Astrocyte (in vitro differentiated cells and primary cell): Measurements from ENCODE around the gene C12orf76. TPM values are rescaled to one million over a fixed set of nuclear protein-coding genes. Genes with fewer than 3 reads are reported as not detected.
"Not testable (repeated sequence)": the region's sequence is repeated elsewhere in the genome, so short reads cannot be mapped to it uniquely, and the experiment has no call there.

Experiments
- DNase-seq: peaks from one replicate; pipeline ENCODE4 v3.0.0-alpha.2; 2010; ENCODE audit warnings: low read depth
- FAIRE-seq: peaks from 2 replicates; lab custom pipeline; 2011; peaks lifted over from hg19 to GRCh38; lab: Jason Lieb, UNC
- H2AFZ ChIP-seq: 2 replicates; pipeline ENCODE4 v1.6.0; 2012; ENCODE audit warnings: low read depth, low read length, inconsistent platforms
- H3K27ac ChIP-seq: 2 replicates; pipeline ENCODE4 v1.5.1; 2011; ENCODE audit warnings: low read depth, low read length, inconsistent platforms
- H3K27me3 ChIP-seq: 2 replicates; pipeline ENCODE4 v1.6.0; 2011; ENCODE audit warnings: low read length, inconsistent platforms; ENCODE audit not compliant: insufficient read depth
- H3K36me3 ChIP-seq: 2 replicates; pipeline ENCODE4 v1.5.1; 2011; ENCODE audit warnings: low read length, inconsistent platforms; ENCODE audit not compliant: insufficient read depth
- H3K4me1 ChIP-seq: 2 replicates; pipeline ENCODE4 v1.5.1; 2011; ENCODE audit warnings: low read length, inconsistent platforms; ENCODE audit not compliant: insufficient read depth
- H3K4me2 ChIP-seq: 2 replicates; pipeline ENCODE4 v1.6.0; 2012; ENCODE audit warnings: low read length, inconsistent platforms
- H3K4me3 ChIP-seq: 2 replicates; pipeline ENCODE4 v1.5.1; 2011; ENCODE audit warnings: low read depth, mild to moderate bottlenecking, low read length, inconsistent platforms; ENCODE audit not compliant: insufficient read depth
- H3K79me2 ChIP-seq: 2 replicates; pipeline ENCODE4 v1.6.0; 2012; ENCODE audit warnings: mild to moderate bottlenecking, low read length, inconsistent platforms; ENCODE audit not compliant: insufficient read depth
- H3K9ac ChIP-seq: 2 replicates; pipeline ENCODE4 v1.6.0; 2012; ENCODE audit warnings: mild to moderate bottlenecking, low read length, inconsistent platforms
- H3K9me3 ChIP-seq: 2 replicates; pipeline ENCODE4 v1.5.1; 2012; ENCODE audit warnings: low read depth, mild to moderate bottlenecking, low read length, inconsistent platforms; ENCODE audit not compliant: insufficient read depth
- H4K20me1 ChIP-seq: 2 replicates; pipeline ENCODE4 v1.6.0; 2012; ENCODE audit warnings: low read length, inconsistent platforms; ENCODE audit not compliant: insufficient read depth
- H3K27ac Mint-ChIP-seq: one replicate; pipeline ENCODE4 v1.8.0; 2021; ENCODE audit warnings: mild to moderate bottlenecking, mixed read lengths; ENCODE audit not compliant: unreplicated experiment
- H3K27me3 Mint-ChIP-seq: one replicate; pipeline ENCODE4 v1.8.0; 2021; ENCODE audit warnings: low read depth, mixed read lengths; ENCODE audit not compliant: unreplicated experiment
- H3K36me3 Mint-ChIP-seq: one replicate; pipeline ENCODE4 v1.8.0; 2021; ENCODE audit warnings: low read depth, mixed read lengths; ENCODE audit not compliant: unreplicated experiment
- H3K4me1 Mint-ChIP-seq: one replicate; pipeline ENCODE4 v1.8.0; 2021; ENCODE audit warnings: low read depth, mixed read lengths; ENCODE audit not compliant: unreplicated experiment
- H3K4me3 Mint-ChIP-seq: one replicate; pipeline ENCODE4 v1.8.0; 2021; ENCODE audit warnings: mild to moderate bottlenecking, moderate library complexity, mixed read lengths; ENCODE audit not compliant: unreplicated experiment
- H3K9me3 Mint-ChIP-seq: one replicate; pipeline ENCODE4 v1.8.0; 2021; ENCODE audit warnings: mild to moderate bottlenecking, mixed read lengths; ENCODE audit not compliant: unreplicated experiment
- EZH2 ChIP-seq: IDR thresholded peaks from 2 replicates; pipeline ENCODE4 v1.6.1; 2012; ENCODE audit warnings: mild to moderate bottlenecking, low read length, inconsistent platforms; ENCODE audit not compliant: insufficient read depth
- total RNA-seq: library from RNA; stranded (reverse); gene quantifications from 2 replicates; pipeline ENCODE4 v1.2.1, GENCODE V29; 2021
- TF ChIP-seq, protein P1 (sequence below): IDR thresholded peaks from 2 replicates; pipeline ENCODE4 v1.5.1; 2011; ENCODE audit warnings: low read depth, mild to moderate bottlenecking, inconsistent platforms, low read length, moderate library complexity; ENCODE audit not compliant: insufficient read depth

Gene C12orf76
- total RNA-seq, 1 donor from 2014 or later = 13.0 TPM

DNA sequence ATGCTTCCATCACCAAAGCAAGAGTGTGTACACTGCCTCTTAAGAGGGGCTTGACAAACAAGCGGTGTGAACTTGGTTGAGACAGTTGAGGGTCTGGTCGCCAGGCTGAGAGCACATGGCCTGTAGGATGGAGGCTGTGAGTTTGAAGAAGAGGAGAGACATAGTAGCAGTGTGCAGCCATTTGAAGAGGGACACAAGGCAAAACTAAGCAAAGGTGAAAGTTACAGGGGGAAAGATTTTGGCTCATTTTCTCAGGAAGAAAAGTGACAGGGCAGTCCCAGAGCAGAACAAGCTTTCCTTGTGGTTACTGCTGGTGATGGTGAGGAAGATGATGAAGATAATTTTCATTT lies 11.3 kb upstream of the C12orf76 start:
- Histone ChIP-seq H3K9me3 (no peaks in the 10 kb centered on the region), H3K27me3 (no peaks in the 10 kb centered on the region), H3K4me1 (peaks cover 23% of the 10 kb centered on the region), H3K79me2 (no peaks in the 10 kb centered on the region), H3K4me3 (no peak overlapping the region), H3K27ac (no peak overlapping the region), H4K20me1 (no peaks in the 10 kb centered on the region), H3K9ac (no peak overlapping the region), H2AFZ (no peak overlapping the region), H3K4me2 (peak overlapping the region; percentile 39), H3K36me3 (no peaks in the 10 kb centered on the region)
- Mint-ChIP-seq H3K27ac (no peak overlapping the region), H3K4me1 (peaks cover 29% of the 10 kb centered on the region), H3K9me3 (no peaks in the 10 kb centered on the region), H3K36me3 (no peaks in the 10 kb centered on the region), H3K4me3 (no peak overlapping the region), H3K27me3 (no peaks in the 10 kb centered on the region)
- TF ChIP-seq, protein P1, sequence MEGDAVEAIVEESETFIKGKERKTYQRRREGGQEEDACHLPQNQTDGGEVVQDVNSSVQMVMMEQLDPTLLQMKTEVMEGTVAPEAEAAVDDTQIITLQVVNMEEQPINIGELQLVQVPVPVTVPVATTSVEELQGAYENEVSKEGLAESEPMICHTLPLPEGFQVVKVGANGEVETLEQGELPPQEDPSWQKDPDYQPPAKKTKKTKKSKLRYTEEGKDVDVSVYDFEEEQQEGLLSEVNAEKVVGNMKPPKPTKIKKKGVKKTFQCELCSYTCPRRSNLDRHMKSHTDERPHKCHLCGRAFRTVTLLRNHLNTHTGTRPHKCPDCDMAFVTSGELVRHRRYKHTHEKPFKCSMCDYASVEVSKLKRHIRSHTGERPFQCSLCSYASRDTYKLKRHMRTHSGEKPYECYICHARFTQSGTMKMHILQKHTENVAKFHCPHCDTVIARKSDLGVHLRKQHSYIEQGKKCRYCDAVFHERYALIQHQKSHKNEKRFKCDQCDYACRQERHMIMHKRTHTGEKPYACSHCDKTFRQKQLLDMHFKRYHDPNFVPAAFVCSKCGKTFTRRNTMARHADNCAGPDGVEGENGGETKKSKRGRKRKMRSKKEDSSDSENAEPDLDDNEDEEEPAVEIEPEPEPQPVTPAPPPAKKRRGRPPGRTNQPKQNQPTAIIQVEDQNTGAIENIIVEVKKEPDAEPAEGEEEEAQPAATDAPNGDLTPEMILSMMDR = no peak
- no peak for TF ChIP-seq EZH2
- no peak for FAIRE-seq
- DNase-seq = no peak

DNA sequence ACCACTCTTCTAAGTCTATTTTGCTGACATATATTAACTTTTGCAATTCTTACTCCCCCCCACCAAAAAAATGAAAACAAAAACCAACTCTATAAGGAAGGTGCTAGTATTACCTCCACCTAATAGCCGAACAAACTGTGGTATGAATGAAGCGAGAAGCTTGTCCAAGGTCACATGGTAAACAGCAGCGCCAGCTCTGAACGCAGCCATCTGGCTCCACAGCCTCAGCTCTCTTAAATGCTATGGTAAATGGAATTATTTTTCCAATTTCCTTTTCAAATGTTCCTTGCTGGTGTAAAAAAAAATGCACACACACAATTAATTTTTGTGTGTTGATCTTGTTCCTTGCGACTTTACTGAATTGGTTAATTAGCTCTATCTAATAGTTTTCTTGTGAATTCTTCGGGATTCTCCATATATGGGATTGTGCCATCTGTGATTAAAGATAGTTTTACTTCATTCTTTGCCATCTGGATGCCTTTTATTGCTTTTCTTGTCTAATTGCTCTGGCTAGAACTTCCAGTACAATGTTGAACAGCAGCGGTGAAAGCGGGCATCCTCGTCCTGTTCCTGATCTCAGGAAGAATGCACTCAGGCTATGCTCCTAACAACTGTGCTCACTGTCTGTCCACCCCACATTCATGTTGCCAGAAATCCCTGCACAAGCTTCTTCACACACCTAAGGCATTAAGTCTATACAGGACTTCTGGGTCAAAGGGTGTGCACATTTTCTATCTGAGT lies 10.7 kb upstream of the C12orf76 start:
- H3K36me3 Mint-ChIP-seq = no peaks in the 10 kb centered on the region

DNA sequence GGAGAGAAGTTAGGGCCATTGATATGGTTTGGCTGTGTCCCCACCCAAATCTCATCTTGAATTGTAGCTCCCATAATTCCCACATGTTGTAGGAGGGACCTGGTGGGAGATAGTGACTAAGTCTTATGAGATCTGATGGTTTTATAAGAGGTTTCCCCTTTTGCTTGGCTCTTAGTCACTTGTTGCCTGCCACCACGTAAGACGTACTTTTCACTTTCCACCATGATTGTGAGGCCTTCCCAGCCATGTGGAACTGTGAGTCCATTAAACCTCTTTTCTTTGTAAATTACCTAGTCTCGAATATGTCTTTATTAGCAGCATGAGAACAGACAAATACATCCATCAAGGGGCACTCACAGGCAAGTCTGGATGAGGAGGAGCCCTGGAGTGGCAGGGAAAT lies 8.3 kb upstream of the C12orf76 start:
- not testable (repeated sequence) for H3K27me3 Mint-ChIP-seq, H3K9me3 Mint-ChIP-seq, H3K36me3 ChIP-seq, H3K4me3 ChIP-seq, H3K9me3 ChIP-seq, H3K4me2 ChIP-seq, H3K9ac ChIP-seq, H4K20me1 ChIP-seq, H3K4me3 Mint-ChIP-seq, H3K36me3 Mint-ChIP-seq, H3K27ac ChIP-seq, H3K79me2 ChIP-seq, FAIRE-seq, H2AFZ ChIP-seq, H3K27me3 ChIP-seq
- H3K4me1 Mint-ChIP-seq = peaks cover 29% of the 10 kb centered on the region
- peak; percentile 32 for DNase-seq
- H3K4me1 ChIP-seq = peaks cover 23% of the 10 kb centered on the region
- H3K27ac Mint-ChIP-seq = peak overlapping the region; percentile 64

More for the DNA sequence above, 10.7 kb upstream of the C12orf76 start:
- Histone ChIP-seq H3K27me3 (no peaks in the 10 kb centered on the region), H3K79me2 (no peaks in the 10 kb centered on the region), H3K4me1 (peaks cover 23% of the 10 kb centered on the region), H3K9ac (no peak overlapping the region), H4K20me1 (no peaks in the 10 kb centered on the region), H2AFZ (no peak overlapping the region), H3K36me3 (no peaks in the 10 kb centered on the region), H3K9me3 (no peaks in the 10 kb centered on the region), H3K4me2 (no peak overlapping the region), H3K27ac (no peak overlapping the region), H3K4me3 (no peak overlapping the region)
- DNase-seq = no peak
- Mint-ChIP-seq H3K4me3 (no peak overlapping the region), H3K27me3 (no peaks in the 10 kb centered on the region), H3K27ac (no peak overlapping the region), H3K4me1 (peaks cover 29% of the 10 kb centered on the region), H3K9me3 (no peaks in the 10 kb centered on the region)
- no peak for TF ChIP-seq EZH2
- no peak for FAIRE-seq

DNA sequence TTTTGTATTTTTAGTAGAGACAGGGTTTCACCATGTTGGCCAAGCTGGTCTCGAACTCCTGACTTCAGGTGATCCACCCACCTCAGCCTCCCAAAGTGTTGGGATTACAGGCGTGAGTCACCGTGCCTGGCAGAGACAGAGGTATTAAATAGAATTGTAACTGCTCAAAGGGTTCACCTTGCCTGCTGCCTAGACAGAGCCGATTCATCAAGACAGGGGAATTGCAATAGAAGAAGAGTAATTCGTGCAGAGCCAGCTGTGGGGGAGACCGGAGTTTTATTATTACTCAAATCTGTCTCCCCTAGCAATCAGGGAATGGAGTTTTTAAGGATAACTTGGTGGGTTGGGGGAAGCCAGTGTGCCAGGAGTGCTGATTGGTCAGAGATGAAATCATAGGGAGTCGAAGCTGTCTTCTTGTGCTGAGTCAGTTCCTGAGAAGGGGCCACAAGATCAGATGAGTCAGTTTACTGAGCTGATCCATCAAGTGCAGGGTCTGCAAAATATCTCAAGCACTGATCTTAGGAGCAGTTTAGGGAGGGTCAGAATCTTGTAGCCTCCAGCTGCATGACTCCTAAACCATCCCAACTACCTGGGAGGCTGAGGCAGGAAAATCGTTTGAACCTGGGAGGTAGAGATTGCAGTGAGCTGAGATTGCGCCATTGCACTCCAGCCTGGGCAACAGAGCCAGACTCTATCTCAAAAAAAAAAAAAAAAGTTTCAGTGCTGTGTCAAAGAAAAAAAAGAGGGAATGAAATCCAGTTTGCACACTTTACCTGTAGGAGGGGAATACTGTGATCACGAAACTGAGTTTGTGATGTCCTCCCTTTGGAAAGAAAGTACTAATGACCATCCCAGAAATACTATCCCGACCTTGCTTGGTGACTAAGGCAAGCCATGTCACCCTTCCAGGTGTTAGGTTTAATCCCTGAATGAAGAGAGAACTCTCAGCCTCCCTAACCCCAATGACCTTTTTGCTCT lies 7.3 kb upstream of the C12orf76 start:
- Histone ChIP-seq H3K27ac (peak overlapping the region; percentile 70), H3K9ac (peak overlapping the region; percentile 1), H3K4me2 (peak overlapping the region; percentile 66), H3K4me1 (peaks cover 23% of the 10 kb centered on the region)
- H3K9me3 ChIP-seq, H3K27me3 Mint-ChIP-seq, H3K79me2 ChIP-seq, H4K20me1 ChIP-seq, H3K36me3 Mint-ChIP-seq, H2AFZ ChIP-seq, H3K27me3 ChIP-seq, H3K36me3 ChIP-seq, FAIRE-seq, H3K9me3 Mint-ChIP-seq, H3K4me3 ChIP-seq: not testable (repeated sequence)
- Mint-ChIP-seq H3K4me3 (peak overlapping the region; percentile 3), H3K4me1 (peaks cover 29% of the 10 kb centered on the region), H3K27ac (peak overlapping the region; percentile 86)
- peak; percentile 97 for DNase-seq
